ENCODE results near the gene CEP135.

DNA sequence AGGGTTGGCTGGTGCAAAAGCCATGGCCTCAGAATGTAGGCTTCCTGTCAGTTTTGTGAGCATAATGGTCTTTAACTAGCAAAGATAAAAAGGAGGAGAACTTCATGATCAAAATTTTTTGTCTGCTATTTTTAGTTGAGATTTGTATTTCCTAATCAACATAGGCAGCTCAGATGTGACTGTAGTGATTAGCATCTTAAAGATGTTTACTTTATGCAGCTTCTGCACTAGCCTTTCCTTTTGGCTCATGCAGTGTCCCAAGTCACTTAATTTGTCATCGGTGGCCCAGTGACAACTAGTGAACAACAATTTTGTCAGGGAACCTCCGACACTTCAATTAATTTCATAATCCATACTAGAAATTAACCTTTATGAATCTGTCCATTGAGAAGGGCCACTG, 109.8 kb downstream of the CEP135 start:
- TF ChIP-seq, protein P1, sequence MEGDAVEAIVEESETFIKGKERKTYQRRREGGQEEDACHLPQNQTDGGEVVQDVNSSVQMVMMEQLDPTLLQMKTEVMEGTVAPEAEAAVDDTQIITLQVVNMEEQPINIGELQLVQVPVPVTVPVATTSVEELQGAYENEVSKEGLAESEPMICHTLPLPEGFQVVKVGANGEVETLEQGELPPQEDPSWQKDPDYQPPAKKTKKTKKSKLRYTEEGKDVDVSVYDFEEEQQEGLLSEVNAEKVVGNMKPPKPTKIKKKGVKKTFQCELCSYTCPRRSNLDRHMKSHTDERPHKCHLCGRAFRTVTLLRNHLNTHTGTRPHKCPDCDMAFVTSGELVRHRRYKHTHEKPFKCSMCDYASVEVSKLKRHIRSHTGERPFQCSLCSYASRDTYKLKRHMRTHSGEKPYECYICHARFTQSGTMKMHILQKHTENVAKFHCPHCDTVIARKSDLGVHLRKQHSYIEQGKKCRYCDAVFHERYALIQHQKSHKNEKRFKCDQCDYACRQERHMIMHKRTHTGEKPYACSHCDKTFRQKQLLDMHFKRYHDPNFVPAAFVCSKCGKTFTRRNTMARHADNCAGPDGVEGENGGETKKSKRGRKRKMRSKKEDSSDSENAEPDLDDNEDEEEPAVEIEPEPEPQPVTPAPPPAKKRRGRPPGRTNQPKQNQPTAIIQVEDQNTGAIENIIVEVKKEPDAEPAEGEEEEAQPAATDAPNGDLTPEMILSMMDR (IDR thresholded peaks at IDR 0.05) = no peak
- TF ChIP-seq POLR2A (IDR thresholded peaks at IDR 0.05) = no peak

Data from uterus (tissue), 2 donors.